RWPE1 (cell line): ENCODE measurements around the gene ZSWIM5.
"Not testable (repeated sequence)": the region's sequence is repeated elsewhere in the genome, so short reads cannot be mapped to it uniquely, and the experiment has no call there.

Source experiments
- CTCF ChIA-PET: fragments of 350-600 bp; sonication (Branson Sonifier 250); formaldehyde crosslinking; extraction: SDS; loops from one replicate; lab custom pipeline; 2021; lab: Yijun Ruan, JAX
- POLR2A ChIA-PET: fragments of 400-600 bp; formaldehyde crosslinking; extraction: SDS; loops from one replicate; lab custom pipeline; 2020; ENCODE audit warnings: antibody characterized with exemption; ENCODE audit not compliant: low non-redundant PET; lab: Yijun Ruan, JAX
- DNase-seq: peaks from one replicate; pipeline ENCODE4 v3.0.0; 2012; ENCODE audit warnings: low spot score
- H3K27ac ChIP-seq: fragments of 450-650 bp; 2 replicates; pipeline ENCODE4 v1.5.1; 2017
- CTCF ChIP-seq: fragments of 450-650 bp; conservative IDR thresholded peaks from 2 replicates; pipeline ENCODE4 v1.5.1; 2017; ENCODE audit warnings: low read depth, mild to moderate bottlenecking

The ZSWIM5 gene

DNA sequence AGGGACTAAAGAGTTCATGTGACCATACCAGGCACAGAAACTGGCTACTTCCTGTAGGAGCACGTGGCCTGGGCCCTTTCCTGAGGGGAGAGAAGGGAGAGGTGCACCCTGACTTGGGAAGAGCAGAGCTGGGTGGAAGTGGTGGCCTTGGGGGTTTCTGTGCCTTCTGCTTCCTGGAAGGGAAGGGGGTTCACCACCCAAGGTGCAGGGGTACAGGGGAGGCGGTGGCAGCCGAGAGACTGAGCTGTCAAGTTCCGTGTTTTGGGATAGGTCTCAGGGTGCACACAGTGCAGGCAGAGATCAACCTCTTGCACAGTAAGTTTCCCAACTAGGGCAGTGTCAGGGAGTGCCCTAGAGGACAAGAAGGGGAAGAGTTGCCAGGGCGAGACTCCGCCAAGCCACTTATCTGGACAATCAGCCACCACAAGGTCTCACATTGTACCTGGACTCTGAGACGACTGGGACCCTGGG lies 205.4 kb downstream of the ZSWIM5 start:
- ChIA-PET POLR2A (no interaction called here), CTCF (interaction anchor here (0.6 kb wide), 1 partner anchor 202 kb away, joined by 4 read pairs; no protein-coding TSS in a partner anchor)
- H3K27ac ChIP-seq = peak overlapping the region; percentile 25; the same call in 1 of the 2 replicates
- DNase-seq = no peak
- no peak for TF ChIP-seq CTCF

GRCh38 chr1:44999232-44999631 lies 207.2 kb downstream of the ZSWIM5 start:
- ChIA-PET POLR2A (no interaction called here), CTCF (no interaction called here)
- TF ChIP-seq CTCF = no peak
- no peak overlapping the region for H3K27ac ChIP-seq
- DNase-seq = no peak

- ChIA-PET POLR2A (no interaction called here), CTCF (interaction anchor here (0.6 kb wide), 2 partner anchors 87 to 454 kb away, joined by 3 read pairs; no protein-coding TSS in a partner anchor)
- TF ChIP-seq CTCF = no peak
- DNase-seq = no peak
- no peak overlapping the region for H3K27ac ChIP-seq
Observed at GRCh38 chr1:44995467-44996238, 210.8 kb downstream of the ZSWIM5 start.

DNA sequence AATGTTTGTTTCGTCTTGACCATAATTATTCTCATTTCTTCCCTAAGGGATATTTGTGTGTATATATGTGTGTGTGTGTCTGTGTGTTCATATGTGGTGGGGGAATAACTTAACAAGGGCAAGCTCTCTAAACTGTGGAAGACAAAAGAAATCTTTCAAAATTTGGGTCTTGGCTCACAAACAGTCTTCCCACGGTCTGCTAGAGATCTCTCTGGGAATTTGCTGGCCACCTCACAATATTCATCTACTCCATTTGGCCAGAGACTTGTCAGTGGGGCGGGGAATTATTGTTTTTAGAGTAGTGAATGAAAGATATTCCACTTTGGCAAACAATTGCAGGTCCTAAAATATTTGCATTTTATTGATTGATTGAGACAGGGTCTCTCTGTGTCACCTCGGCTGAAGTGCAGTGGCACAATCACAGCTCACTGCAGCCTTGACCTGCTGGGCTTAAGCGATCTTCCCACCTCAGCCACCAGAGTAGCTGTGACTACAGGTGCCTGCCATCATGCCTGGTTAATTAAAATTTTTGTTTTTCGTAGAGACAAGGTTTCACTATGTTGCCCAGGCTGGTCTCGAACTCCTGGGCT lies 212.0 kb downstream of the ZSWIM5 start:
- H3K27ac ChIP-seq = no peak overlapping the region
- POLR2A ChIA-PET = no interaction called here
- CTCF ChIA-PET = no interaction called here
- no peak for DNase-seq
- no peak for TF ChIP-seq CTCF

GRCh38 chr1:44988531-44989156 lies 217.8 kb downstream of the ZSWIM5 start:
- DNase-seq = no peak
- H3K27ac ChIP-seq = no peak overlapping the region
- ChIA-PET CTCF (interaction anchor here (0.6 to 1.2 kb wide), 3 partner anchors 10 to 166 kb away, joined by 3 read pairs; no protein-coding TSS in a partner anchor), POLR2A (interaction anchor here (0.6 to 0.7 kb wide), 2 partner anchors 17 to 135 kb away, joined by 3 to 6 read pairs; no protein-coding TSS in a partner anchor)
- TF ChIP-seq CTCF = no peak

GRCh38 chr1:44985747-44986359 lies 220.6 kb downstream of the ZSWIM5 start:
- TF ChIP-seq CTCF = no peak
- ChIA-PET CTCF (no interaction called here), POLR2A (no interaction called here)
- no peak for DNase-seq
- H3K27ac ChIP-seq = peak overlapping the region; percentile 67

DNA sequence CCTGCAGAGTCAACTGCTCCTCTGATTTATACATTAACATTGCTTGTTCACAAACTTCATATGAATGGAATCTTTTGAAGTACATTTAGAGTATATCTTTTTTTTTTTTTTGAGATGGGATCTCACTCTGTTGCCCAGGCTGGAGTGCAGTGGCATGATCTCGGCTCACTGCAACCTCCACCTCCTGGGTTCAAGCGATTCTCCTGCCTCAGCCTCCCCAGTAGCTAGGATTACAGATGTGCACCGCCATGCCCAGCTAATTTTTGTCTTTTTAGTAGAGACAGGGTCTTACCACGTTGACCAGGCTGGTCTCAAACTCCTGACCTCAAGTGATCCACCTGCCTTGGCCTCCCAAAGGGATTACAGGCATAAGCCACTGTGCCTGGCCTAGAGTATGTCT lies 229.0 kb downstream of the ZSWIM5 start:
- POLR2A ChIA-PET, H3K27ac ChIP-seq, DNase-seq, CTCF ChIA-PET: not testable (repeated sequence)
